ENCODE data around the gene ZBTB18.

- no peak for TF ChIP-seq CTCF (IDR thresholded peaks at IDR 0.05)
- no peak for TF ChIP-seq POLR2A (IDR thresholded peaks at IDR 0.05)
Measured at GRCh38 chr1:244022864-244023440, 28.1 kb upstream of the ZBTB18 start.
